ENCODE results near the gene OR2Z1. TPM values are rescaled to one million over a fixed set of nuclear protein-coding genes. Genes with fewer than 3 reads are reported as not detected.

The OR2Z1 gene
- not detected for total RNA-seq
- long read RNA-seq: 0 reads

GRCh38 chr19:8721334-8721733 is at the start of gene OR2Z1:
Gene OR2Z1 (plus strand): TSS chr19:8721634. CDS start chr19:8731029, 9,395 bp downstream.
- intact Hi-C loops (cut with DNase I, micrococcal nuclease): no loop called here
- no peak for ATAC-seq

GRCh38 chr19:8673276-8673891 is 48.0 kb upstream of the OR2Z1 start:
- ATAC-seq: no peak
- intact Hi-C loops (cut with DNase I, micrococcal nuclease): no loop called here
- no peak for DNase-seq

More at GRCh38 chr19:8721334-8721733, at the start of gene OR2Z1:
- DNase-seq: no peak

GRCh38 chr19:8675066-8675465 is 46.4 kb upstream of the OR2Z1 start:
- ATAC-seq (no peak), DNase-seq (no peak)
- intact Hi-C loops (cut with DNase I, micrococcal nuclease): no loop called here

GRCh38 chr19:8678244-8678807 is 43.1 kb upstream of the OR2Z1 start:
- intact Hi-C loops (cut with DNase I, micrococcal nuclease): no loop called here
- no peak for DNase-seq

GRCh38 chr19:8680676-8681344 is 40.6 kb upstream of the OR2Z1 start:
- DNase-seq (no peak), ATAC-seq (no peak)
- intact Hi-C loops (cut with DNase I, micrococcal nuclease): no loop called here

More at GRCh38 chr19:8678244-8678807, 43.1 kb upstream of the OR2Z1 start:
- ATAC-seq: no peak

- ATAC-seq (no peak), DNase-seq (no peak)
- intact Hi-C loops (cut with DNase I, micrococcal nuclease): no loop called here
Measured at GRCh38 chr19:8681345-8682029, 39.9 kb upstream of the OR2Z1 start.

- ATAC-seq (no peak), DNase-seq (no peak)
- intact Hi-C loops (cut with DNase I, micrococcal nuclease): no loop called here
Measured at GRCh38 chr19:8682472-8682871, 39.0 kb upstream of the OR2Z1 start.

- ATAC-seq (no peak), DNase-seq (no peak)
- intact Hi-C loops (cut with DNase I, micrococcal nuclease): no loop called here
Measured at GRCh38 chr19:8682931-8683330, 38.5 kb upstream of the OR2Z1 start.

- DNase-seq: no peak
- ATAC-seq: no peak
- intact Hi-C loops (cut with DNase I, micrococcal nuclease): no loop called here
Measured at GRCh38 chr19:8684001-8684902, 37.2 kb upstream of the OR2Z1 start.

GRCh38 chr19:8686549-8686948 is 34.9 kb upstream of the OR2Z1 start:
- no peak for DNase-seq
- no peak for ATAC-seq
- intact Hi-C loops (cut with DNase I, micrococcal nuclease): no loop called here

- ATAC-seq (no peak), DNase-seq (no peak)
- intact Hi-C loops (cut with DNase I, micrococcal nuclease): no loop called here
Measured at GRCh38 chr19:8688930-8689329, 32.5 kb upstream of the OR2Z1 start.

- intact Hi-C loops (cut with DNase I, micrococcal nuclease): no loop called here
- ATAC-seq: no peak
- no peak for DNase-seq
Measured at GRCh38 chr19:8690753-8691539, 30.5 kb upstream of the OR2Z1 start.

- intact Hi-C loops (cut with DNase I, micrococcal nuclease): no loop called here
- no peak for ATAC-seq
- DNase-seq: no peak
Measured at GRCh38 chr19:8695501-8695900, 25.9 kb upstream of the OR2Z1 start.

GRCh38 chr19:8695911-8696310 is 25.5 kb upstream of the OR2Z1 start:
- intact Hi-C loops (cut with DNase I, micrococcal nuclease): no loop called here
- ATAC-seq (no peak), DNase-seq (no peak)

GRCh38 chr19:8696993-8697392 is 24.4 kb upstream of the OR2Z1 start:
- no peak for DNase-seq
- intact Hi-C loops (cut with DNase I, micrococcal nuclease): no loop called here
- ATAC-seq: no peak

GRCh38 chr19:8697671-8698432 is 23.6 kb upstream of the OR2Z1 start:
- ATAC-seq (no peak), DNase-seq (no peak)
- intact Hi-C loops (cut with DNase I, micrococcal nuclease): no loop called here

GRCh38 chr19:8698433-8699063 is 22.9 kb upstream of the OR2Z1 start, which contains the start of gene ACTL9:
Gene ACTL9 (minus strand): TSS chr19:8698795. CDS start chr19:8698701, 94 bp downstream.
- intact Hi-C loops (cut with DNase I, micrococcal nuclease): no loop called here
- DNase-seq (no peak), ATAC-seq (no peak)

Measured in left colon (tissue), 2 donors.